Measurements from ENCODE around the gene MOCOS. TPM values are rescaled to one million over a fixed set of nuclear protein-coding genes. Genes with fewer than 3 reads are reported as not detected.

The MOCOS gene
- total and polyA plus RNA-seq, 2 of the 8 experiments (the other 6 are each of a cell fraction or from before 2014, with no cell fraction given): 4.7 to 5.8 TPM

GRCh38 chr18:36153771-36154170, 33.5 kb upstream of the MOCOS start:
- ChIA-PET POLR2A (ENCODE audit: partially characterized antibody) (no interaction called here), CTCF (ENCODE audit: partially characterized antibody) (interaction anchor here (0.8 to 1.2 kb wide), 2 partner anchors 91 to 258 kb away, joined by 3 read pairs; no protein-coding TSS in a partner anchor)
- Histone ChIP-seq H3K4me2 (ENCODE audit: insufficient read depth in 1 of 2, low read depth in 2 of 2, low read length in 2 of 2) (no peak overlapping the region), H2BK5ac (ENCODE audit: low read depth, low read length) (no peak overlapping the region), H3K23ac (ENCODE audit: insufficient read length) (no peak overlapping the region), H3K79me2 (ENCODE audit: control insufficient read depth in 1 of 2, insufficient read depth in 2 of 2, low read length in 2 of 2) (no peaks in the 10 kb centered on the region), H2BK15ac (ENCODE audit: low read length) (no peak overlapping the region), H3K56ac (replicated peaks; ENCODE audit: insufficient read length, low read depth, low read length) (no peak overlapping the region), H3K27me3 (replicated peaks in 1 of 4; ENCODE audit: control insufficient read depth in 3 of 4, extremely low read depth in 1 of 4, insufficient read depth in 3 of 4, low read length in 3 of 4) (no peaks in the 10 kb centered on the region), H3K9ac (replicated peaks in 1 of 4; ENCODE audit: extremely low read depth in 1 of 4, low read depth in 3 of 4, low read length in 3 of 4) (no peak overlapping the region), H2AK5ac (ENCODE audit: low read depth, low read length) (no peak overlapping the region), H3K18ac (ENCODE audit: extremely low read depth, low read length) (no peak overlapping the region), H4K8ac (ENCODE audit: extremely low read depth, insufficient read depth, low read length) (no peak overlapping the region), H2BK120ac (replicated peaks; ENCODE audit: low read depth, low read length) (no peak overlapping the region), H3K27ac (ENCODE audit: low read depth, low read length) (no peak overlapping the region), H4K91ac (replicated peaks; ENCODE audit: insufficient read length, low read length) (no peak overlapping the region), H3K4me1 (replicated peaks in 1 of 4; ENCODE audit: control insufficient read depth in 3 of 4, insufficient read depth in 4 of 4, low read length in 3 of 4) (no peaks in the 10 kb centered on the region), H3K14ac (ENCODE audit: insufficient read length) (no peak overlapping the region), H4K20me1 (replicated peaks in 1 of 2; ENCODE audit: control insufficient read depth in 1 of 2, insufficient read depth in 2 of 2, low read length in 2 of 2) (peaks cover 0 to 5% of the 10 kb centered on the region in 2 experiments), H2BK20ac (ENCODE audit: low read length) (no peak overlapping the region), H3K9me3 (ENCODE audit: insufficient read depth in 2 of 2, low read depth in 1 of 2, low read length in 1 of 2) (no peaks in the 10 kb centered on the region), H3K4me3 (ENCODE audit: extremely low read depth in 1 of 4, insufficient read depth in 2 of 4, low read depth in 3 of 4, low read length in 4 of 4) (no peak overlapping the region), H3K79me1 (ENCODE audit: low read depth, low read length) (no peaks in the 10 kb centered on the region), H2BK12ac (ENCODE audit: low read depth, low read length) (no peak overlapping the region), H3K4ac (replicated peaks; ENCODE audit: insufficient read length, low read depth, low read length) (no peak overlapping the region), H3K23me2 (ENCODE audit: low read depth, low read length) (no peaks in the 10 kb centered on the region), H3K36me3 (ENCODE audit: control insufficient read depth in 2 of 4, insufficient read depth in 4 of 4, low read length in 3 of 4) (peaks cover 23 to 92% (median 69%) of the 10 kb centered on the region in 4 experiments; a peak in 7 of 8 replicates), H2AFZ (ENCODE audit: low read length) (no peak overlapping the region), H4K5ac (ENCODE audit: insufficient read length, low read depth, low read length) (no peak overlapping the region)
- WGBS, 2 experiments (ENCODE audit: extremely low coverage in 1 of 2, insufficient coverage in 1 of 2, insufficient read length in 1 of 2, insufficient replicate concordance in 2 of 2, low coverage in 1 of 2, low lambda C conversion rate in 2 of 2, missing lambda C conversion rate in 1 of 2): 73% methylated on average over 2 of the region's 2 CpGs; no CpG with 5 or more reads in 1 of the 2 experiments
- no peak for TF ChIP-seq CBX8 (IDR thresholded peaks at IDR 0.05; ENCODE audit: borderline replicate concordance, low read depth, low read length)
- no peak for DNase-seq (ENCODE audit: low read depth in 1 of 2, low spot score in 2 of 2)
- FAIRE-seq: no peak

Measured in H1 (cell line).